ENCODE data around the gene PTGFRN.

Gene PTGFRN

GRCh38 chr1:116944613-116945012, 34.9 kb downstream of the PTGFRN start:
- DNase-seq: no peak

- DNase-seq: no peak
Measured at GRCh38 chr1:116945421-116945820, 35.7 kb downstream of the PTGFRN start.

GRCh38 chr1:116945996-116946395, 36.3 kb downstream of the PTGFRN start:
- DNase-seq: no peak

- no peak for DNase-seq
Measured at GRCh38 chr1:116947092-116947860, 37.6 kb downstream of the PTGFRN start.

- no peak for DNase-seq
Measured at GRCh38 chr1:116948046-116948445, 38.3 kb downstream of the PTGFRN start.

- no peak for DNase-seq
Measured at GRCh38 chr1:116948642-116949041, 38.9 kb downstream of the PTGFRN start.

GRCh38 chr1:116949213-116949985, 39.7 kb downstream of the PTGFRN start:
- no peak for DNase-seq

GRCh38 chr1:116950517-116951199, 40.9 kb downstream of the PTGFRN start:
- no peak for DNase-seq

- no peak for DNase-seq
Measured at GRCh38 chr1:116951200-116951935, 41.7 kb downstream of the PTGFRN start.

- DNase-seq: no peak
Measured at GRCh38 chr1:116952738-116953275, 43.1 kb downstream of the PTGFRN start.

- no peak for DNase-seq
Measured at GRCh38 chr1:116954440-116954839, 44.7 kb downstream of the PTGFRN start.

GRCh38 chr1:116956378-116956777, 46.7 kb downstream of the PTGFRN start:
- peak; percentile 91 for DNase-seq

GRCh38 chr1:116957646-116958045, 47.9 kb downstream of the PTGFRN start:
- no peak for DNase-seq

- DNase-seq: no peak
Measured at GRCh38 chr1:116958110-116958509, 48.4 kb downstream of the PTGFRN start.

- DNase-seq: no peak
Measured at GRCh38 chr1:116958977-116959376, 49.3 kb downstream of the PTGFRN start.

- no peak for DNase-seq
Measured at GRCh38 chr1:116961606-116962005, 51.9 kb downstream of the PTGFRN start.

- DNase-seq: no peak
Measured at GRCh38 chr1:116962987-116963639, 53.4 kb downstream of the PTGFRN start.

- DNase-seq: no peak
Measured at GRCh38 chr1:116966791-116967190, 57.1 kb downstream of the PTGFRN start.

GRCh38 chr1:116968724-116969123, 59.0 kb downstream of the PTGFRN start:
- DNase-seq: no peak

GRCh38 chr1:116971258-116971860, 61.6 kb downstream of the PTGFRN start:
- DNase-seq: no peak

- no peak for DNase-seq
Measured at GRCh38 chr1:116971965-116972673, 62.4 kb downstream of the PTGFRN start.
